KOPT-K1 (cell line): Measurements from ENCODE around the gene NEK7.

Experiments
- H3K27ac ChIP-seq: fragments of 200-600 bp; sonication (generic); 2 replicates; pipeline ENCODE4 v1.5.1; 2016; ENCODE audit warnings: antibody characterized with exemption, mild to moderate bottlenecking, low read depth, low read length; ENCODE audit not compliant: poor library complexity, severe bottlenecking
- H3K36me3 ChIP-seq: fragments of 200-600 bp; sonication (generic); 2 replicates; pipeline ENCODE4 v1.5.1; 2017; ENCODE audit warnings: antibody characterized with exemption, mild to moderate bottlenecking, low read length, moderate library complexity; ENCODE audit not compliant: insufficient read depth
- H3K9me3 ChIP-seq: fragments of 200-600 bp; sonication (generic); 2 replicates; pipeline ENCODE4 v1.5.1; 2017; ENCODE audit warnings: antibody characterized with exemption, low read length, mild to moderate bottlenecking; ENCODE audit not compliant: insufficient read depth, poor library complexity, severe bottlenecking

NEK7 gene

GRCh38 chr1:198261886-198262285 is 105.1 kb downstream of the NEK7 start:
- Histone ChIP-seq H3K9me3 (no peaks in the 10 kb centered on the region), H3K27ac (no peak overlapping the region), H3K36me3 (peaks cover 21% of the 10 kb centered on the region)

- Histone ChIP-seq H3K36me3 (peaks cover 32% of the 10 kb centered on the region), H3K9me3 (no peaks in the 10 kb centered on the region), H3K27ac (no peak overlapping the region)
These were observed 106.4 kb downstream of the NEK7 start for GRCh38 chr1:198263186-198263585.

- Histone ChIP-seq H3K27ac (no peak overlapping the region), H3K36me3 (peaks cover 37% of the 10 kb centered on the region), H3K9me3 (no peaks in the 10 kb centered on the region)
These were observed 107.5 kb downstream of the NEK7 start for GRCh38 chr1:198264282-198264681.

GRCh38 chr1:198265073-198265661 is 108.4 kb downstream of the NEK7 start:
- Histone ChIP-seq H3K36me3 (peaks cover 37% of the 10 kb centered on the region), H3K27ac (no peak overlapping the region), H3K9me3 (no peaks in the 10 kb centered on the region)

- H3K36me3 ChIP-seq, result peaks cover 46% of the 10 kb centered on the region
- H3K9me3 ChIP-seq, result no peaks in the 10 kb centered on the region
- no peak overlapping the region for H3K27ac ChIP-seq
These were observed 110.3 kb downstream of the NEK7 start for GRCh38 chr1:198267056-198267455.

- no peak overlapping the region for H3K27ac ChIP-seq
These were observed 111.1 kb downstream of the NEK7 start for GRCh38 chr1:198267921-198268320.

GRCh38 chr1:198268784-198269645 is 112.2 kb downstream of the NEK7 start:
- Histone ChIP-seq H3K27ac (no peak overlapping the region), H3K36me3 (peaks cover 44% of the 10 kb centered on the region), H3K9me3 (no peaks in the 10 kb centered on the region)

More at GRCh38 chr1:198267921-198268320, 111.1 kb downstream of the NEK7 start:
- H3K9me3 ChIP-seq, result no peaks in the 10 kb centered on the region
- H3K36me3 ChIP-seq, result peaks cover 46% of the 10 kb centered on the region

- H3K27ac ChIP-seq, result no peak overlapping the region
- H3K9me3 ChIP-seq, result no peaks in the 10 kb centered on the region
- peaks cover 38% of the 10 kb centered on the region for H3K36me3 ChIP-seq
These were observed 112.8 kb downstream of the NEK7 start for GRCh38 chr1:198269646-198269940.

- Histone ChIP-seq H3K9me3 (no peaks in the 10 kb centered on the region), H3K27ac (no peak overlapping the region), H3K36me3 (peaks cover 32% of the 10 kb centered on the region)
These were observed 113.6 kb downstream of the NEK7 start for GRCh38 chr1:198270273-198270828.

GRCh38 chr1:198271467-198271866 is 114.7 kb downstream of the NEK7 start:
- H3K9me3 ChIP-seq, result no peaks in the 10 kb centered on the region

GRCh38 chr1:198272492-198272891 is 115.7 kb downstream of the NEK7 start:
- H3K36me3 ChIP-seq, result peaks cover 21% of the 10 kb centered on the region; the same call in 1 of the 2 replicates
- no peak overlapping the region for H3K27ac ChIP-seq
- no peaks in the 10 kb centered on the region for H3K9me3 ChIP-seq

More at GRCh38 chr1:198271467-198271866, 114.7 kb downstream of the NEK7 start:
- H3K27ac ChIP-seq, result no peak overlapping the region
- H3K36me3 ChIP-seq, result peaks cover 28% of the 10 kb centered on the region; the same call in 1 of the 2 replicates

- Histone ChIP-seq H3K36me3 (peaks cover 10% of the 10 kb centered on the region), H3K9me3 (no peaks in the 10 kb centered on the region), H3K27ac (no peak overlapping the region)
These were observed 117.0 kb downstream of the NEK7 start for GRCh38 chr1:198273748-198274295.

GRCh38 chr1:198275597-198275996 is 118.8 kb downstream of the NEK7 start:
- Histone ChIP-seq H3K9me3 (no peaks in the 10 kb centered on the region), H3K27ac (no peak overlapping the region), H3K36me3 (peaks cover 20% of the 10 kb centered on the region)

- peaks cover 14% of the 10 kb centered on the region for H3K36me3 ChIP-seq
- H3K27ac ChIP-seq, result no peak overlapping the region
- no peaks in the 10 kb centered on the region for H3K9me3 ChIP-seq
These were observed 119.4 kb downstream of the NEK7 start for GRCh38 chr1:198276241-198276640.

- H3K36me3 ChIP-seq, result peaks cover 22% of the 10 kb centered on the region
- no peaks in the 10 kb centered on the region for H3K9me3 ChIP-seq
- no peak overlapping the region for H3K27ac ChIP-seq
These were observed 122.1 kb downstream of the NEK7 start for GRCh38 chr1:198278943-198279342.
